ENCODE results near the gene RAP1GAP2.

GRCh38 chr17:2898255-2898926 lies 102.2 kb downstream of the RAP1GAP2 start:
- TF ChIP-seq CTCF (IDR thresholded peaks at IDR 0.05) (no peak), POLR2A (IDR thresholded peaks at IDR 0.05) (no peak)

All from uterus (tissue), 2 donors.